ENCODE results near the gene EIF5A2.
"Not testable (repeated sequence)": the region's sequence is repeated elsewhere in the genome, so short reads cannot be mapped to it uniquely, and the experiment has no call there.

DNA sequence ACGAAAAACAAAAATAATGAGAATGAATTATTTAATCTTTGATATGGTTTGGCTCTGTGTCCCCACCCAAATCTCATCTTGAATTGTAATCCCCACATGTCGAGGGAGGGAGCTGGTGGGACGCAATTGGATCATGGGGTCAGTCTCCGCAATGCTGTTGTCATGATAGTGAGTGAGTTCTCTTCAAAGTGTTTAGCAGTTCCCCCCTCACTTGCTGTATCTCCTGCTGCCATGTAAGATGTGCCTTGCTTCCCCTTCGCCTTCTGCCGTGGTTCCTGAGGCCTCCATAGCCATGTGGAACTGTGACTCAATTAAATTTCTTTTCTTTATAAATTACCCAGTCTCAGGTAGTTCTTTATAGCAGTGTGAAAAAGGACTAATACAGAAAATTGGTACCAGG lies 12.1 kb downstream of the EIF5A2 start:
- TF ChIP-seq, protein P1, sequence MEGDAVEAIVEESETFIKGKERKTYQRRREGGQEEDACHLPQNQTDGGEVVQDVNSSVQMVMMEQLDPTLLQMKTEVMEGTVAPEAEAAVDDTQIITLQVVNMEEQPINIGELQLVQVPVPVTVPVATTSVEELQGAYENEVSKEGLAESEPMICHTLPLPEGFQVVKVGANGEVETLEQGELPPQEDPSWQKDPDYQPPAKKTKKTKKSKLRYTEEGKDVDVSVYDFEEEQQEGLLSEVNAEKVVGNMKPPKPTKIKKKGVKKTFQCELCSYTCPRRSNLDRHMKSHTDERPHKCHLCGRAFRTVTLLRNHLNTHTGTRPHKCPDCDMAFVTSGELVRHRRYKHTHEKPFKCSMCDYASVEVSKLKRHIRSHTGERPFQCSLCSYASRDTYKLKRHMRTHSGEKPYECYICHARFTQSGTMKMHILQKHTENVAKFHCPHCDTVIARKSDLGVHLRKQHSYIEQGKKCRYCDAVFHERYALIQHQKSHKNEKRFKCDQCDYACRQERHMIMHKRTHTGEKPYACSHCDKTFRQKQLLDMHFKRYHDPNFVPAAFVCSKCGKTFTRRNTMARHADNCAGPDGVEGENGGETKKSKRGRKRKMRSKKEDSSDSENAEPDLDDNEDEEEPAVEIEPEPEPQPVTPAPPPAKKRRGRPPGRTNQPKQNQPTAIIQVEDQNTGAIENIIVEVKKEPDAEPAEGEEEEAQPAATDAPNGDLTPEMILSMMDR (IDR thresholded peaks at IDR 0.05): not testable (repeated sequence)
- TF ChIP-seq ZFX (IDR thresholded peaks at IDR 0.05; ENCODE audit: borderline replicate concordance): not testable (repeated sequence)

All from 22Rv1 (cell line).